Measurements from ENCODE around the gene ENGASE.

ENGASE gene

GRCh38 chr17:79088997-79089328 lies 14.3 kb downstream of the ENGASE start:
- Histone ChIP-seq H3K27me3 (replicated peaks; ENCODE audit: control insufficient read depth, insufficient read depth, low read length) (no peaks in the 10 kb centered on the region), H3K36me3 (ENCODE audit: control insufficient read depth, insufficient read depth, low read length) (peaks cover 4% of the 10 kb centered on the region), H3K4me3 (replicated peaks; ENCODE audit: low read depth, low read length) (no peak overlapping the region)
- no peak for TF ChIP-seq CTCF (IDR thresholded peaks at IDR 0.05; ENCODE audit: insufficient read depth, low read length, poor library complexity, severe bottlenecking)
- no peak for DNase-seq (ENCODE audit: extremely low read depth, insufficient read length)

- no peak for TF ChIP-seq CTCF (IDR thresholded peaks at IDR 0.05; ENCODE audit: insufficient read depth, low read length, poor library complexity, severe bottlenecking)
- H3K36me3 ChIP-seq (ENCODE audit: control insufficient read depth, insufficient read depth, low read length) = peaks cover 2% of the 10 kb centered on the region
- no peak overlapping the region for H3K4me3 ChIP-seq (replicated peaks; ENCODE audit: low read depth, low read length)
- H3K27me3 ChIP-seq (replicated peaks; ENCODE audit: control insufficient read depth, insufficient read depth, low read length) = no peaks in the 10 kb centered on the region; the same call in 1 of the 2 replicates
- DNase-seq (ENCODE audit: extremely low read depth, insufficient read length) = no peak
Observed at GRCh38 chr17:79089720-79090442, 15.3 kb downstream of the ENGASE start.

GRCh38 chr17:79090443-79091225 lies 16.0 kb downstream of the ENGASE start:
- TF ChIP-seq CTCF (IDR thresholded peaks at IDR 0.05; ENCODE audit: insufficient read depth, low read length, poor library complexity, severe bottlenecking) = no peak
- Histone ChIP-seq H3K27me3 (replicated peaks; ENCODE audit: control insufficient read depth, insufficient read depth, low read length) (no peaks in the 10 kb centered on the region; the same call in 1 of the 2 replicates), H3K4me3 (replicated peaks; ENCODE audit: low read depth, low read length) (no peak overlapping the region), H3K36me3 (ENCODE audit: control insufficient read depth, insufficient read depth, low read length) (no peaks in the 10 kb centered on the region; the same call in 1 of the 2 replicates)
- DNase-seq (ENCODE audit: extremely low read depth, insufficient read length) = no peak

- H3K4me3 ChIP-seq (replicated peaks; ENCODE audit: low read depth, low read length) = no peak overlapping the region
- DNase-seq (ENCODE audit: extremely low read depth, insufficient read length) = no peak
- no peaks in the 10 kb centered on the region; the same call in 1 of the 2 replicates for H3K27me3 ChIP-seq (replicated peaks; ENCODE audit: control insufficient read depth, insufficient read depth, low read length)
- no peaks in the 10 kb centered on the region for H3K36me3 ChIP-seq (ENCODE audit: control insufficient read depth, insufficient read depth, low read length)
- no peak for TF ChIP-seq CTCF (IDR thresholded peaks at IDR 0.05; ENCODE audit: insufficient read depth, low read length, poor library complexity, severe bottlenecking)
Observed at GRCh38 chr17:79091226-79091670, 16.6 kb downstream of the ENGASE start.

- TF ChIP-seq CTCF (IDR thresholded peaks at IDR 0.05; ENCODE audit: insufficient read depth, low read length, poor library complexity, severe bottlenecking) = no peak
- no peaks in the 10 kb centered on the region for H3K36me3 ChIP-seq (ENCODE audit: control insufficient read depth, insufficient read depth, low read length)
- H3K4me3 ChIP-seq (replicated peaks; ENCODE audit: low read depth, low read length) = no peak overlapping the region
- no peaks in the 10 kb centered on the region; the same call in 1 of the 2 replicates for H3K27me3 ChIP-seq (replicated peaks; ENCODE audit: control insufficient read depth, insufficient read depth, low read length)
- DNase-seq (ENCODE audit: extremely low read depth, insufficient read length) = no peak
Observed at GRCh38 chr17:79092567-79092966, 17.9 kb downstream of the ENGASE start.

Measured in GM06990 (cell line).